Progenitor cell of endocrine pancreas (in vitro differentiated cells): ENCODE results near the gene PCGF3. TPM values are rescaled to one million over a fixed set of nuclear protein-coding genes. Genes with fewer than 3 reads are reported as not detected.

Source experiments
- DNase-seq: peaks from one replicate; pipeline ENCODE4 v3.0.0; 2021; ENCODE audit warnings: low spot score; ENCODE audit not compliant: unreplicated experiment
- H3K27ac Mint-ChIP-seq: 2 replicates; pipeline ENCODE4 v1.8.0; 2021; ENCODE audit warnings: mild to moderate bottlenecking, moderate library complexity, mixed read lengths
- H3K27me3 Mint-ChIP-seq: 2 replicates; pipeline ENCODE4 v1.8.0; 2021; ENCODE audit warnings: mixed read lengths
- H3K36me3 Mint-ChIP-seq: 2 replicates; pipeline ENCODE4 v1.8.0; 2022; ENCODE audit warnings: mixed read lengths; ENCODE audit not compliant: insufficient read depth
- H3K4me1 Mint-ChIP-seq: 2 replicates; pipeline ENCODE4 v1.8.0; 2021; ENCODE audit warnings: low read depth, mixed read lengths
- H3K4me3 Mint-ChIP-seq: 2 replicates; pipeline ENCODE4 v1.8.0; 2021; ENCODE audit warnings: low read depth, mild to moderate bottlenecking, moderate library complexity, mixed read lengths
- H3K9me3 Mint-ChIP-seq: 2 replicates; pipeline ENCODE4 v1.8.0; 2021; ENCODE audit warnings: low read depth, mixed read lengths
- CTCF ChIP-seq: fragments of 200-600 bp; sonication (generic); IDR thresholded peaks from one replicate; pipeline ENCODE4 v1.5.0; 2021; ENCODE audit warnings: antibody characterized with exemption, mild to moderate bottlenecking; ENCODE audit not compliant: unreplicated experiment
- total RNA-seq: library from RNA; stranded (reverse); gene quantifications from 2 replicates; pipeline ENCODE4 v1.2.1, GENCODE V29; 2021

PCGF3 gene
- total RNA-seq, 1 donor from 2014 or later: 79.8 TPM

DNA sequence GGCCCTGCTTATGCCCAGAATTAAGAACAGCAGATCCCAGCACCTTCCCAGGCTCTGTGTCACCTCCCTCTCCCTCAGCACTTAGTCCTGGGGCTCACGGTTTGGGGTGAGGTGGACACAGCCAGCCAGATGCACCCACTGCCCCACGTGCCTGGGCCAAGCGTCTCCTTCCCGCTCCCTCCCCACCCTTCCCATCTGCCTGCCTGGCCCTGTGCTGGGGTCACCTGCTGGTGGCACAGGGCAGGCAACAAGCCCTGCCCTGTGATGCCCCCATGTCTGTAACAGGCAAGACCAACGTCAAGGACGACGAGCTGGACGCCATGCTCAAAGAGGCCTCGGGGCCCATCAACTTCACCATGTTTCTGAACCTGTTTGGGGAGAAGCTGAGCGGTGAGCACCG, 26.0 kb upstream of the PCGF3 start:
- H3K4me3 Mint-ChIP-seq: peak overlapping the region; percentile 31

DNA sequence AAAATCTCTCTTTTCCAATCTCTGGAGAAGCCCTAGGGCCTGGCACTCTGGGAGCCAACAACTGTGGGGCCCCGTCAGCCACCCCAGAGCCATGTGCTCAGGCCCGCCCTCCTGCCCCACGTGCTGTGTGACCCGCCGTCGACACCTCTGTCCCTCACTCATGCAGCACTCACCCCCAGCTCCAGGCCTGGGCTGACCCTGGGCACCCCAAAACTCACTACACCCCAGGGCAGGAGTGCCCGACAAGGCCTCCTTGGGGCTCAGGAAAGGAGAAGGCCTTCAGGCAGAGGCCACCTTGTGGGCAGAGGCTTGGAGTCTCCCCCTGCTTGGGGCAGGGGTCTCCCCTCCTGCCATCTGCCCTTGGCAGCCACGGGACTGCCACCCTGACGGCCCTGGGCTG, 25.5 kb upstream of the PCGF3 start:
- no peak for TF ChIP-seq CTCF
- Mint-ChIP-seq H3K9me3 (no peaks in the 10 kb centered on the region), H3K4me3 (peak overlapping the region; percentile 47), H3K27ac (no peak overlapping the region), H3K27me3 (no peaks in the 10 kb centered on the region), H3K4me1 (no peaks in the 10 kb centered on the region), H3K36me3 (no peaks in the 10 kb centered on the region)
- no peak for DNase-seq

More for the DNA sequence above, 26.0 kb upstream of the PCGF3 start:
- no peak overlapping the region for H3K27ac Mint-ChIP-seq
- H3K27me3 Mint-ChIP-seq: no peaks in the 10 kb centered on the region
- H3K4me1 Mint-ChIP-seq: no peaks in the 10 kb centered on the region
- H3K36me3 Mint-ChIP-seq: no peaks in the 10 kb centered on the region
- DNase-seq: no peak
- no peak for TF ChIP-seq CTCF
- H3K9me3 Mint-ChIP-seq: no peaks in the 10 kb centered on the region

DNA sequence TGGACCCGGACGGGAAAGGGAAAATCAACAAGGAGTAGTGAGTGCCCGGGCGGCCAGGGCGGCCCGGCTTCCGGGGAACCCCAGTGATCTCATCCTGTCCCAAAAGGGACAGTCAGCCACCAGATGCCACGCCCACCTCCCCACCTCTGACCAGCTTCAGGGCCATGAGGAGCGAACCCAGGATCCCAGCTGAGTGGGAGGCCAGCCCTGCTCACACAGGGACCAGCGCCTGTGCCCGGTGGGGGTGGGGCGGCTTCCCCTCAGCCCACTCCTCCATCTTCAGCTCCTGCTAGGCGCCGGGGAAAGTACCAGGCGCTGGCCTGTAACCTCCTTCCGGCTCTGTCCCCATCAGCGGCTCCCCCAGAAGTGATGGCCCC, 25.1 kb upstream of the PCGF3 start:
- no peak for DNase-seq
- no peaks in the 10 kb centered on the region for H3K36me3 Mint-ChIP-seq
- TF ChIP-seq CTCF: no peak
- no peaks in the 10 kb centered on the region for H3K4me1 Mint-ChIP-seq
- H3K4me3 Mint-ChIP-seq: peak overlapping the region; percentile 47
- H3K27me3 Mint-ChIP-seq: no peaks in the 10 kb centered on the region
- no peak overlapping the region for H3K27ac Mint-ChIP-seq
- H3K9me3 Mint-ChIP-seq: no peaks in the 10 kb centered on the region

- Mint-ChIP-seq H3K27ac (no peak overlapping the region), H3K4me1 (no peaks in the 10 kb centered on the region), H3K27me3 (no peaks in the 10 kb centered on the region), H3K36me3 (no peaks in the 10 kb centered on the region), H3K4me3 (peak overlapping the region; percentile 47), H3K9me3 (no peaks in the 10 kb centered on the region)
- TF ChIP-seq CTCF: no peak
- no peak for DNase-seq
Measured at GRCh38 chr4:680928-681645, 24.5 kb upstream of the PCGF3 start.

DNA sequence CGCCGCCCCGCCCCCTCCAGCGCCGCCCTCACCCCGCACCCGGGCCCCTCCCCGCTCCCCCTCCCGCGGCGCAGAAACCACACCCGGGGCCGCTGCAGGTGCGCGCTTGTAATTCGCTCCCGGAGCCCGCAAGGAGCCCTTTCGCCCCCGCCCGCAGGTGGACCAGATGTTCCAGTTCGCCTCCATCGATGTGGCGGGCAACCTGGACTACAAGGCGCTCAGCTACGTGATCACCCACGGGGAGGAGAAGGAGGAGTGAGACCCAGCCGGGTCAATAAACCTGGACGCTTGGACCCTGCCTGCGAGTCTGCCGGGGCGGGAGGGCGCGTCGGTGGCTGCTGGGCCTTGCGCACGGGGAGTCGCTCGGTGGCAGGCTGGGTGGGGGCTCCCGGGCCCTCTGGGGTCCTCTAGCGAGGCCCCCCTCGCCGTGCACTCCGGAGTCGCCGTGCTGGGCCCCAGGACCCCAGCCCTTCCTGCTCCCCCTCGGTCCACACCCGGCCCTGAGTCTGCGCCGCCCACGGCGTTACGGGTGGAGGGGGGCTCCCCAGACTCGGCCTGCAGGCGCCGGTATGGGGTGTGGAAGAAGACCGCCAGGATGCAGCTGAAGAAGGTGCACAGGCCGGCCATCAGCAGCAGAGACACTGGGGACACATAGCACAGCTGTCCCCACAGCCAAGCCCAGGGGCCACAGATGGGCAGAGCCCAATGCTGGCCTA, 23.7 kb upstream of the PCGF3 start:
- Mint-ChIP-seq H3K9me3 (no peaks in the 10 kb centered on the region), H3K36me3 (no peaks in the 10 kb centered on the region), H3K27me3 (no peaks in the 10 kb centered on the region), H3K4me3 (peak overlapping the region; percentile 51), H3K4me1 (no peaks in the 10 kb centered on the region), H3K27ac (no peak overlapping the region)
- DNase-seq: no peak
- no peak for TF ChIP-seq CTCF
